ENCODE data around the gene CDC42BPA.
"Not testable (repeated sequence)": the region's sequence is repeated elsewhere in the genome, so short reads cannot be mapped to it uniquely, and the experiment has no call there.

The CDC42BPA gene

DNA sequence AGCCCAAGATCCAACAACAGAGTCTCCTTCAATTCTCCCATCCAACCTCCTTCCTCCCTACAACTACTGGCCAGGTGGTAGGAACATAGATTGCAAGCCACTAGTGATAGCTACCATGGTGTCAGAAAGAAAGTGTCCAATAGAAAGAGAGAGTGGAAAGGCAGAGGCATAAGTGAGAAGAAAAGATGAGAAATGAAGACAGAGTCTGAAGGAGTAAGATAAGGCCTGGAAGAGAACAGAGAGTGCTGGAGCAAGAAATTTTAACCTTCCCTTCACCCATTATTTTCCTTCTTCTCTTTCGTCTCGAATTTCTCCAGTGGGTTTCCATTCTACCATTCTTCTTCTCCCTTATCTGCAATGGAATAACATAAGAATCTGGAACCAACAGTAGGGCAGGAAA lies 57.9 kb downstream of the CDC42BPA start:
- DNase-seq: no peak

DNA sequence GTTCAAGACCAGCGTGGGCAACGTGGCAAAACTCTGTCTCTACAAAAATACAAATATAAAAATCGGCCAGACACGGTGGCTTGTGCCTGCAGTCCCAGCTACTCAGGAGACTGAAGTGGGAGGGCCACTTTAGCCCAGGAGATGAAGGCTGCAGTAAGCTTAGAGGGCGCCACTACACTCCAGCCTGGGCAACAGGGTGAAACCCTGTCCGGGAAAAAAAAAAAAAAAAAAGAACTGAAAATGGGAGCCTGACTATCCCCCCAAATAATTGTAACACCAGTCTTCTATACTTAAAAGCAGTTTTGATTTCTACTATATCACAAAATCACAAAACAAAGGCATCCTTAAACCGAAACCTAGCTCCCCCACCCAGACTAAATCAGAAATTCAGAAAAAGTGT lies 60.3 kb downstream of the CDC42BPA start:
- DNase-seq: no peak

GRCh38 chr1:227255086-227255732 lies 63.1 kb downstream of the CDC42BPA start:
- no peak for DNase-seq

DNA sequence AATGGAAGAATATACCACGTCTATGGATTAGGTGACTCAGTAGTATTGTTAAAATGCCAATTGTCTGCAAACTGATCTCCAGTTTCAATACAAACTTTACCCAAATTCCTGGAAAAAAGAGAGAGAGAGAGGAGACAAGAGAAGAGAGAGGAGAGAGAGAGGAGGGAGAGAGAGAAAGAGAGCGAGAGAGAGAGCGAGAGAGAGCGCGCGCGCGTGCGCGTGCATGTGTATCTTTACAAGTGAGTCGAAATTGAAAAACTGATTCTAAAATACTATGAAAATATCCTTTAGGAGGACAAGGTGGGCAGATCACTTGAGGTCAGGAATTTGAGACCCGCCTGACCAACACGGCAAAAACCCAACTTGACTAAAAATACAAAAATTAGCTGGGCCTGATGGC lies 65.2 kb downstream of the CDC42BPA start:
- no peak for DNase-seq

GRCh38 chr1:227245613-227246320 lies 72.5 kb downstream of the CDC42BPA start:
- DNase-seq: no peak

DNA sequence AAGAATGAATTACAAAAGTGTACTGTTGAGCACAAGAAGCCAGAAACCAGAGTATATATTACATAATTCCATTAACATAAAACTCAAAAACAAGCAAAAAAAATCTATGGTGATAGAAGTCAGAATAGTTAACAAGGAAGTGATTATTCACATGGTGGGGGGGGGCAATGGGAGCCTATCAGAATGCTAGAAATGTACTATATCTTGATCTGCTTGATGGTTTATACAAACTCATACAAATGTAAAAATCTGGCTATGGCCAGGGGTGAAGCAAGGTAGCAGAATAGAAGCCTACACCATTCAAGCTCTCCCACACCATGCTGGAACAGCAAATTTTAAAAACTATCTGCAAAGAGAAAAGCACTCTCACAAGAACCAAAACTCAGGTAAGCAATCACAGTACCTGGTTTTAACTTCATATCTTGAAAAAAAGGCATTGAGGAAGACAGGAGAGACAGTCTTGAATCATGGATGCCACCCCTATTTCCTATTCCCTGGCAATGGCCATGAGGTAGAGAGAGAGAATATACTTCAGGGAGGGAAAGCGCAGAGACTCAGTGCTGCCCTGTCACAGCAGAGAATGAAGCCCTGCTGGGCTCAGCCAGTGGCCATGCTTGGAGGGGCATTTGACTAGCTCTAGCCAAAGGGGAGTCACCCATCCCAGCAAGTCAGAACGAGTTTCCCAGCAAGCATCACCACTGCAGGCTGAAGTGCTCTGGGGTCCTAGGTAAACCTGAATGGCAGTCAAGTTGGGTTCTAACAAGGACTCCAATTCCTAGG lies 73.8 kb downstream of the CDC42BPA start:
- DNase-seq: no peak

- no peak for DNase-seq
Measured at GRCh38 chr1:227242811-227243682, 75.2 kb downstream of the CDC42BPA start.

GRCh38 chr1:227240983-227241382 lies 77.3 kb downstream of the CDC42BPA start:
- no peak for DNase-seq

- peak; percentile 22 for DNase-seq
Measured at GRCh38 chr1:227234998-227235405, 83.3 kb downstream of the CDC42BPA start.

GRCh38 chr1:227231128-227231527 lies 87.2 kb downstream of the CDC42BPA start:
- not testable (repeated sequence) for DNase-seq

DNA sequence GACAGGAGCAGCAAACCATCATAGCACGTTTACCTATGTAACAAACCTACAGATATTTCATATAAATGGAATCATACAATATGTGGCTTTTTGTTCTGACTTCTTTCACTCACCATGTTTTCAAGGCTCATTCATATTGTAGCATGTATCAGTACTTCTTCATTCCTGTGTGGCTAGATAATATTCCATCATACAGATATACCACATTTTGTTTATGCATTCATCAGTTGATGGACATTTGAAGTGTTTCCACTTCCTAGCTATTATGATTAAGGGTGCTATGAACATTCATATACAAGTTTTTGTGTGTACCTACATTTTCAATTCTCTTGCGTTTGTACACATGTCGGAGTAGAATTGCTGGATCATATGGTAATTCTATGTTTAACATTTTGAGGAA lies 90.1 kb downstream of the CDC42BPA start:
- no peak for DNase-seq

DNA sequence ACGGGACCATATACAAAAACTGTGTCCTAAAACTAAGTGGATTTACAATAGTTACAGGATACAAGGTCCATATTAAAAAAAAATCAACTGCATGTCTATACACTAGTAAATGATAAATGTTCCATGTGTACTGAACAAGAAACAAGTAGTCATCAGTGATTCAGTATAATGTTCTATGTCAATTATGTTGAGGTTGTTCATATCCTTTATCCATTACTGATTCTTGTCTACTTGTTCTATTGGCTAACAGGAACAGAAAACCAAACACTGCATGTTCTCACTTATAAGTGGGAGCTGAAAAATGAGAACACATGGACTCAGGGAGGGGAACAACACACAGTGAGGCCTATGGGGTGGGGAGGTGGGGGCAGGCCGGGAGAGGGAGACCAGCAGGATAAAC lies 90.5 kb downstream of the CDC42BPA start:
- DNase-seq: no peak

DNA sequence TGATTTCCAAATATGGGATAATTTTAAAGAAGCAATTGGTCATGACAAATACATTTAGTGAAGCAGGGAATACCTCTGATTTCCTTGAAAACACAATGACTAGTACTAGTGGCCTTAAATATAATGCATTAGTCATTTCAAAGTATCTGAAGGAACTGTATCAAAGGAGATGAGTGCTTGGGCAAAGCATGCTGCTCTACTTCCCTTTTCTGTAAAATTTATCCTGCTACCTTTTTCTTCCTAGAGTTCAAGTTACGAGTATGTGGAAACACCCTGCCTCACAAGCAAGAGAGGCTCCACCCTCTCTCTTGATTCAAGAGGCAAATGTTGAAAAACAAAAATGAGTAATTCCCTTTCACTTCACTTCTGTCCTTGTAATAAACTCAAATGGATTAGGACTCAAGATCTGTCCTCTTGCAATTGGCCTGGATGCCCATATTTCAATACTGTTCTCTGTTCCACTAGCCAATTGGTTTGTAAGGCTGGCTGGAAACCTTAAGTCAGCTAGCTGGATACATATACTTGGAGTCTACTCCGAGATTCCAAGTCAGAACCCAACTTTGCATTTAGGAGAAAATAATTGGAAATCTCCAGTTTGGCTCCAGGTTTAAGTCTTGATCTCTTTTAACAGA lies 92.5 kb downstream of the CDC42BPA start:
- DNase-seq: no peak

- no peak for DNase-seq
Measured at GRCh38 chr1:227223171-227223806, 95.0 kb downstream of the CDC42BPA start.

GRCh38 chr1:227219715-227220292 lies 98.5 kb downstream of the CDC42BPA start:
- no peak for DNase-seq

DNA sequence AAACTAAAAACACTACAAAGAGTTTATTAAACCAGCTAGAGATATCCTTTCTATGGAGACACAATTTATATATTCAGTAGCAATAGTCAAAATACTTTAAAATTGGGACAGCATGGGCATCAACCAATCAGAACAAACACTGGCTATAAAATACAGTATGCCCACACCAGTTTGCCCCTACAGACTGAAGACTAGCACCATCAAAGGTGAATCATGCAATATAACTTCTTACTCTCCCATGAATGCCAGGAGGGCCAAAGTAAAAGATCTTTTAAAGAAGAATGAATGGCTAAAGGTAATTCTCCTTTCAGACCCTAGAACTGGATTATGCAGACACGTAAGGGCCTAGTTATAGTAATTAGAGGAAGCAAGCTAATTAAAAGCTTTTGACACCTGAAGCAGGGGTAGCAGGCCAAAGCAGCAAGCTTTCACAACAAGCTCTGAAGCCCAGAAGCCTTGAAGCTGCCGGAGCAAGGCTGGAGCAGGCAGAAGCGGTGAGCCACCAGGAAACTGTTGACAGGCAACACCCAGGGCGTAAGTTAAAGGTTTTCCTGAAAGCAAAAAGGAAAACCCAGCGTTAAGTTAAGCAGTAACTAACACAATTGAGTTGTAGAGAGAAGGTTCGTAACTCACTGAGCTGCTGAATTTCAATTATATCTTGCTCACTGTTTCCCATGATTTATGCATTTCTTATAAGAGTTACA lies 99.3 kb downstream of the CDC42BPA start:
- no peak for DNase-seq

- no peak for DNase-seq
Measured at GRCh38 chr1:227215863-227216510, 102.3 kb downstream of the CDC42BPA start.

GRCh38 chr1:227214207-227214606 lies 104.1 kb downstream of the CDC42BPA start:
- no peak for DNase-seq

- DNase-seq: no peak
Measured at GRCh38 chr1:227213426-227213825, 104.9 kb downstream of the CDC42BPA start.

DNA sequence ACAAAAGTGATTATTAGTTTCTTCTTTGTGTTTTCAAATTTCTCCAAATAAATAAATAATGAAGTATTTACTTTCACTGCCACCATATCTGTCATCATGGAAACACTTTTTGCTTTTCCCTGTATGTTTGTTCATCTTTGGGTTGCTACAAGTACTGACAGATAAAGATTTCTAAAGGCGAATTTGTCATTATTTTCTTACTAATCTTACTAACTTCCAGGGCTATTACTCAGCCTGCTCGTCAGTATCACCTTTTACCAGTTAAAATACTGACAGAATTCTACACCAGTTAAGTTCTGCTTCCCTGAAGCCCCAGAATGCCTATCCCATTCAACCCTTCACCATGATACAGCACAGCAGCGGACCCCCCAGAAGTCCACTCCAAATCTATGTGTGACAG lies 106.1 kb downstream of the CDC42BPA start:
- DNase-seq: no peak

All from activated CD4-positive, alpha-beta T cell treated with anti-CD3 and anti-CD28 coated beads, Interleukin-2, Interleukin-6, amounts not matched to agents 100 ng/mL and 50 ng/mL, durations not matched to agents 16 hours and 8 hours (primary cell).